H1 (cell line): ENCODE measurements around the gene CEMIP2. TPM values are rescaled to one million over a fixed set of nuclear protein-coding genes. Genes with fewer than 3 reads are reported as not detected.

Experiments used
- CTCF ChIA-PET: fragments of 300-600 bp; sonication (Branson Sonifier 250); formaldehyde crosslinking; loops from one replicate; lab custom pipeline; 2021; ENCODE audit not compliant: partially characterized antibody; lab: Charles Lee
- POLR2A ChIA-PET: fragments of 300-600 bp; sonication (Branson Sonifier 250); formaldehyde crosslinking; loops from one replicate; lab custom pipeline; 2021; ENCODE audit warnings: inconsistent platforms; ENCODE audit not compliant: partially characterized antibody; lab: Charles Lee
- DNase-seq, 2 experiments: peaks; one replicate each; pipeline versions ENCODE4 v3.0.0 to v3.0.0-alpha.2; 2010 to 2022; ENCODE audit warnings: low spot score in 2 of 2, low read depth in 1 of 2, mixed read lengths in 1 of 2
- FAIRE-seq: peaks from 2 replicates; lab custom pipeline; 2011; peaks lifted over from hg19 to GRCh38; lab: Jason Lieb, UNC
- H2AFZ ChIP-seq: 2 replicates; pipeline ENCODE4 v1.8.1; 2012; ENCODE audit warnings: low read length, inconsistent platforms
- H2AK5ac ChIP-seq: 2 replicates; pipeline ENCODE4 v1.6.1; 2013; ENCODE audit warnings: low read depth, low read length
- H2BK120ac ChIP-seq: replicated peaks from 2 replicates; pipeline ENCODE3; 2013; ENCODE audit warnings: low read depth, low read length, inconsistent platforms
- H2BK12ac ChIP-seq: 2 replicates; pipeline ENCODE4 v1.6.1; 2013; ENCODE audit warnings: low read depth, low read length
- H2BK15ac ChIP-seq: 2 replicates; pipeline ENCODE4 v1.6.1; 2013; ENCODE audit warnings: low read length
- H2BK20ac ChIP-seq: 2 replicates; pipeline ENCODE4 v1.6.1; 2013; ENCODE audit warnings: low read length
- H2BK5ac ChIP-seq: 2 replicates; pipeline ENCODE4 v1.6.1; 2013; ENCODE audit warnings: low read depth, low read length
- H3K14ac ChIP-seq: 2 replicates; pipeline ENCODE4 v1.6.1; 2013; ENCODE audit warnings: inconsistent platforms; ENCODE audit not compliant: insufficient read length
- H3K18ac ChIP-seq: 2 replicates; pipeline ENCODE4 v1.6.1; 2013; ENCODE audit warnings: low read length; ENCODE audit errors: extremely low read depth
- H3K23ac ChIP-seq: 2 replicates; pipeline ENCODE4 v1.6.1; 2013; ENCODE audit warnings: inconsistent platforms; ENCODE audit not compliant: insufficient read length
- H3K23me2 ChIP-seq: 2 replicates; pipeline ENCODE4 v1.6.1; 2013; ENCODE audit warnings: low read depth, low read length
- H3K27ac ChIP-seq: 2 replicates; pipeline ENCODE4 v1.6.1; 2011; ENCODE audit warnings: low read depth, low read length, inconsistent platforms
- H3K27me3 ChIP-seq, 4 experiments: replicated peaks in 1 of 4; 1 replicate in 1 of 4; 2 replicates in 3 of 4; pipeline versions ENCODE4 v1.6.1 to v1.8.1; 2011 to 2013; ENCODE audit warnings: low read length in 3 of 4, mild to moderate bottlenecking in 3 of 4, inconsistent platforms in 2 of 4, mixed read lengths in 2 of 4, moderate library complexity in 1 of 4; ENCODE audit not compliant: control insufficient read depth in 3 of 4, insufficient read depth in 3 of 4; ENCODE audit errors: extremely low read depth in 1 of 4
- H3K36me3 ChIP-seq, 4 experiments: 2 replicates each; pipeline versions ENCODE4 v1.6.1 to v1.8.1; 2011 to 2013; ENCODE audit warnings: mild to moderate bottlenecking in 4 of 4, low read length in 3 of 4, moderate library complexity in 2 of 4, control low read depth in 1 of 4, inconsistent platforms in 1 of 4; ENCODE audit not compliant: insufficient read depth in 4 of 4, control insufficient read depth in 2 of 4
- H3K4ac ChIP-seq: replicated peaks from 2 replicates; pipeline ENCODE3; 2013; ENCODE audit warnings: low read length, low read depth, mixed read lengths, inconsistent platforms; ENCODE audit not compliant: insufficient read length
- H3K4me1 ChIP-seq, 4 experiments: replicated peaks in 1 of 4; 1 replicate in 1 of 4; 2 replicates in 3 of 4; pipeline versions ENCODE4 v1.6.1 to v1.8.1; 2011 to 2013; ENCODE audit warnings: low read length in 3 of 4, inconsistent platforms in 2 of 4, mixed read lengths in 1 of 4; ENCODE audit not compliant: insufficient read depth in 4 of 4, control insufficient read depth in 3 of 4
- H3K4me2 ChIP-seq, 2 experiments: 2 replicates each; pipeline versions ENCODE4 v1.6.1 to v1.8.1; 2011 to 2013; ENCODE audit warnings: low read depth in 2 of 2, low read length in 2 of 2, control low read depth in 1 of 2, inconsistent platforms in 1 of 2, mild to moderate bottlenecking in 1 of 2; ENCODE audit not compliant: insufficient read depth in 1 of 2
- H3K4me3 ChIP-seq, 4 experiments: fragments of 200-600, 300-600 bp in 1 of 4; sonication (generic), shearing (Covaris generic), sonication (Bioruptor Twin) in 1 of 4; 2 replicates each; pipeline versions ENCODE4 v1.5.1 to v1.8.1; 2011 to 2016; ENCODE audit warnings: low read length in 4 of 4, low read depth in 3 of 4, control low read depth in 2 of 4, inconsistent platforms in 2 of 4, mild to moderate bottlenecking in 2 of 4, mixed read lengths in 1 of 4, moderate library complexity in 1 of 4; ENCODE audit not compliant: insufficient read depth in 2 of 4; ENCODE audit errors: extremely low read depth in 1 of 4
- H3K56ac ChIP-seq: replicated peaks from 2 replicates; pipeline ENCODE3; 2013; ENCODE audit warnings: low read depth, mild to moderate bottlenecking, mixed read lengths, low read length, inconsistent platforms; ENCODE audit not compliant: insufficient read length
- H3K79me1 ChIP-seq: 2 replicates; pipeline ENCODE4 v1.6.1; 2013; ENCODE audit warnings: low read depth, low read length, control low read depth
- H3K79me2 ChIP-seq, 2 experiments: 2 replicates each; pipeline versions ENCODE4 v1.6.1 to v1.8.1; 2012 to 2013; ENCODE audit warnings: low read length in 2 of 2, mild to moderate bottlenecking in 2 of 2, inconsistent platforms in 1 of 2; ENCODE audit not compliant: insufficient read depth in 2 of 2, control insufficient read depth in 1 of 2
- H3K9ac ChIP-seq, 4 experiments: replicated peaks in 1 of 4; 1 replicate in 1 of 4; 2 replicates in 3 of 4; pipeline versions ENCODE4 v1.6.1 to v1.8.1; 2011 to 2013; ENCODE audit warnings: low read depth in 3 of 4, low read length in 3 of 4, control low read depth in 2 of 4, mild to moderate bottlenecking in 2 of 4, moderate library complexity in 2 of 4, inconsistent platforms in 1 of 4; ENCODE audit errors: extremely low read depth in 1 of 4
- H3K9me3 ChIP-seq, 2 experiments: 2 replicates each; pipeline versions ENCODE4 v1.6.1 to v1.8.1; 2012 to 2013; ENCODE audit warnings: mild to moderate bottlenecking in 2 of 2, moderate library complexity in 2 of 2, control low read depth in 1 of 2, inconsistent platforms in 1 of 2, low read depth in 1 of 2, low read length in 1 of 2, mixed read lengths in 1 of 2; ENCODE audit not compliant: insufficient read depth in 2 of 2
- H4K20me1 ChIP-seq, 2 experiments: replicated peaks in 1 of 2; 2 replicates each; pipeline versions ENCODE3 to v1.8.1; 2011 to 2013; ENCODE audit warnings: inconsistent platforms in 2 of 2, low read length in 2 of 2, mild to moderate bottlenecking in 1 of 2; ENCODE audit not compliant: insufficient read depth in 2 of 2, control insufficient read depth in 1 of 2
- H4K5ac ChIP-seq: 2 replicates; pipeline ENCODE4 v1.6.1; 2013; ENCODE audit warnings: low read length, low read depth, mixed read lengths, inconsistent platforms; ENCODE audit not compliant: insufficient read length
- H4K8ac ChIP-seq: 2 replicates; pipeline ENCODE4 v1.8.0; 2013; ENCODE audit warnings: mild to moderate bottlenecking, moderate library complexity, low read length, inconsistent platforms; ENCODE audit not compliant: insufficient read depth; ENCODE audit errors: extremely low read depth
- H4K91ac ChIP-seq: replicated peaks from 2 replicates; pipeline ENCODE3; 2013; ENCODE audit warnings: low read length, mixed read lengths, inconsistent platforms; ENCODE audit not compliant: insufficient read length
- ATF2 ChIP-seq: IDR thresholded peaks from 2 replicates; pipeline ENCODE4 v1.6.1; 2012; ENCODE audit warnings: low read length, inconsistent platforms
- EP300 ChIP-seq, 2 experiments: IDR thresholded peaks; 1 replicate in 1 of 2; 2 replicates in 1 of 2; pipeline ENCODE4 v1.6.1; 2011 to 2012; ENCODE audit warnings: low read depth in 2 of 2, low read length in 2 of 2, mild to moderate bottlenecking in 2 of 2, borderline replicate concordance in 1 of 2, inconsistent platforms in 1 of 2, moderate library complexity in 1 of 2
- NRF1 ChIP-seq: IDR thresholded peaks from 2 replicates; pipeline ENCODE4 v1.6.1; 2011; ENCODE audit warnings: mild to moderate bottlenecking, low read depth, low read length, improper control_type of control experiment
- POLR2AphosphoS5 ChIP-seq: IDR thresholded peaks from 2 replicates; pipeline ENCODE4 v1.6.1; 2011; ENCODE audit warnings: low read depth, low read length
- SP2 ChIP-seq: IDR thresholded peaks from 2 replicates; pipeline ENCODE4 v1.6.1; 2012; ENCODE audit warnings: mild to moderate bottlenecking, low read length, inconsistent platforms
- SUZ12 ChIP-seq: fragments of 200-600 bp; sonication (generic); IDR thresholded peaks from 2 replicates; pipeline ENCODE4 v1.6.1; 2012; ENCODE audit warnings: mild to moderate bottlenecking, inconsistent platforms, low read length, moderate library complexity, mixed read lengths
- TCF12 ChIP-seq: IDR thresholded peaks from 2 replicates; pipeline ENCODE4 v1.6.1; 2011; ENCODE audit warnings: low read depth, mild to moderate bottlenecking, low read length
- YY1 ChIP-seq: IDR thresholded peaks from 2 replicates; pipeline ENCODE4 v1.6.1; 2011; ENCODE audit warnings: low read depth, mild to moderate bottlenecking, low read length
- ZNF274 ChIP-seq: IDR thresholded peaks from 2 replicates; pipeline ENCODE4 v1.7.0; 2012; ENCODE audit warnings: low read length, borderline replicate concordance; ENCODE audit errors: extremely low read depth
- WGBS, 2 experiments: shearing (Covaris generic) in 1 of 2; methylation state at CpG; one replicate each; pipeline versions ENCODE4 v1.1.6 to v1.1.7; 2013 to 2015; ENCODE audit warnings: low lambda C conversion rate in 2 of 2, mixed read lengths in 2 of 2, inconsistent platforms in 1 of 2, low coverage in 1 of 2, missing lambda C conversion rate in 1 of 2; ENCODE audit not compliant: insufficient replicate concordance in 2 of 2, insufficient coverage in 1 of 2, insufficient read length in 1 of 2; ENCODE audit errors: extremely low coverage in 1 of 2, missing lambda C conversion rate in 1 of 2; 5-methylcytosine and 5-hydroxymethylcytosine counted together
- polyA plus RNA-seq, 7 experiments: library from polyadenylated mRNA; depleted of rRNA in 3 of 7; stranded (reverse) in 5 of 7; unstranded in 2 of 7; fragments of >200 nt in 5 of 7; fragments of 200-250 nt in 2 of 7; gene quantifications; 1 replicate in 5 of 7; 2 replicates in 1 of 7; 4 replicates in 1 of 7; pipeline versions ENCODE4 v1.2.1 to v1.2.3, GENCODE V29; 2011 to 2013; ENCODE audit warnings: missing spikeins in 2 of 7, mixed read lengths in 2 of 7
- total RNA-seq: library from RNA; stranded (reverse); fragmentation: NEBNext Ultra II Directional; extraction: Animal tissue kit (Norgen Biotek cat#: 25700); gene quantifications from 2 replicates; pipeline ENCODE4 v1.2.1, GENCODE V29; 2021
- TF ChIP-seq, protein P1 (sequence below), 3 experiments: IDR thresholded peaks; 1 replicate in 2 of 3; 2 replicates in 1 of 3; pipeline versions ENCODE4 v1.5.1 to v1.6.1; 2011; ENCODE audit warnings: low read length in 3 of 3, mild to moderate bottlenecking in 3 of 3, inconsistent platforms in 2 of 3, low read depth in 1 of 3, moderate library complexity in 1 of 3; ENCODE audit not compliant: insufficient read depth in 1 of 3; ENCODE audit errors: control extremely low read depth in 1 of 3

Gene CEMIP2
- total and polyA plus RNA-seq, 2 of the 8 experiments (the other 6 are each of a cell fraction or from before 2014, with no cell fraction given) = 25.2 to 52.1 TPM

DNA sequence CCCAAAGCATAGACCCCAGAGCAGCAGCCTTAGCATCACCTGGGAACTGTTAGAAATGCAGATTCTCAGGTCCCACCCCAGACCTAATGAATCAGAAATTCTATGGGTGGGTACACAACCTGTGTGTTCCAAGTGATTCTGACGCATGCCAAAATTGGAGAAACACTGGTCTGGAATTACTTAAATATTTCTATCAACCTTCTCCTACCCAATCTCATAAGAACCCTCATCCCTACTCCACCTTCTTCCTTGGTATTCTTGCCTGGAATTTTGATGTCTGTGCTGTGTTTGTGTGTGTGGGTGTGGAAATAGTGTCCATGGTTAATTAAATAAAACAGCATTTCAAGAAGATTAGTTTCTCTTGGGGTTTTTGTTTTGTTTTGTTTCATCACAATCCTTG lies 111.8 kb downstream of the CEMIP2 start:
- Histone ChIP-seq H3K23me2 (no peaks in the 10 kb centered on the region; the same call in 1 of the 2 replicates), H4K5ac (no peak overlapping the region), H4K91ac (no peak overlapping the region), H3K4me1 (peaks cover 0 to 2% (median 0%) of the 10 kb centered on the region in 4 experiments; a peak in 1 of 7 replicates), H3K79me1 (no peaks in the 10 kb centered on the region), H3K4me2 (no peak overlapping the region), H3K56ac (no peak overlapping the region), H3K23ac (no peak overlapping the region), H2AK5ac (no peak overlapping the region), H3K27ac (no peak overlapping the region), H2BK20ac (no peak overlapping the region), H3K4ac (no peak overlapping the region), H2BK120ac (no peak overlapping the region), H3K4me3 (no peak overlapping the region), H3K14ac (no peak overlapping the region), H3K27me3 (no peaks in the 10 kb centered on the region), H3K9me3 (no peaks in the 10 kb centered on the region), H2BK5ac (no peak overlapping the region), H3K9ac (no peak overlapping the region), H2BK12ac (no peak overlapping the region), H2AFZ (no peak overlapping the region), H3K18ac (no peak overlapping the region), H4K20me1 (no peaks in the 10 kb centered on the region), H3K79me2 (no peaks in the 10 kb centered on the region), H3K36me3 (no peaks in the 10 kb centered on the region), H2BK15ac (no peak overlapping the region), H4K8ac (no peak overlapping the region)
- DNase-seq = no peak
- no peak for FAIRE-seq
- ChIA-PET CTCF (no interaction called here), POLR2A (no interaction called here)
- WGBS, 2 experiments = 93% methylated on average over 1 of the region's 1 CpG; no CpG with 5 or more reads in 1 of the 2 experiments
- TF ChIP-seq TCF12 = no peak
- TF ChIP-seq EP300 (IDR thresholded peaks at IDR 0.05; ENCODE audit: borderline replicate concordance in 1 of 2, low read depth in 2 of 2, low read length in 2 of 2) = no peak
- TF ChIP-seq, protein P1, sequence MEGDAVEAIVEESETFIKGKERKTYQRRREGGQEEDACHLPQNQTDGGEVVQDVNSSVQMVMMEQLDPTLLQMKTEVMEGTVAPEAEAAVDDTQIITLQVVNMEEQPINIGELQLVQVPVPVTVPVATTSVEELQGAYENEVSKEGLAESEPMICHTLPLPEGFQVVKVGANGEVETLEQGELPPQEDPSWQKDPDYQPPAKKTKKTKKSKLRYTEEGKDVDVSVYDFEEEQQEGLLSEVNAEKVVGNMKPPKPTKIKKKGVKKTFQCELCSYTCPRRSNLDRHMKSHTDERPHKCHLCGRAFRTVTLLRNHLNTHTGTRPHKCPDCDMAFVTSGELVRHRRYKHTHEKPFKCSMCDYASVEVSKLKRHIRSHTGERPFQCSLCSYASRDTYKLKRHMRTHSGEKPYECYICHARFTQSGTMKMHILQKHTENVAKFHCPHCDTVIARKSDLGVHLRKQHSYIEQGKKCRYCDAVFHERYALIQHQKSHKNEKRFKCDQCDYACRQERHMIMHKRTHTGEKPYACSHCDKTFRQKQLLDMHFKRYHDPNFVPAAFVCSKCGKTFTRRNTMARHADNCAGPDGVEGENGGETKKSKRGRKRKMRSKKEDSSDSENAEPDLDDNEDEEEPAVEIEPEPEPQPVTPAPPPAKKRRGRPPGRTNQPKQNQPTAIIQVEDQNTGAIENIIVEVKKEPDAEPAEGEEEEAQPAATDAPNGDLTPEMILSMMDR (IDR thresholded peaks at IDR 0.05; ENCODE audit: control extremely low read depth in 1 of 3, insufficient read depth in 1 of 3, low read depth in 1 of 3, low read length in 3 of 3) = no peak
- no peak for TF ChIP-seq NRF1
- no peak for TF ChIP-seq ZNF274
- TF ChIP-seq SUZ12 = no peak
- no peak for TF ChIP-seq ATF2
- no peak for TF ChIP-seq YY1
- no peak for TF ChIP-seq POLR2AphosphoS5
- TF ChIP-seq SP2 = no peak
